H1 (cell line): Measurements from ENCODE around the gene UGT1A9. TPM values are rescaled to one million over a fixed set of nuclear protein-coding genes. Genes with fewer than 3 reads are reported as not detected.

ENCODE experiments used
- CTCF ChIA-PET: fragments of 300-600 bp; sonication (Branson Sonifier 250); formaldehyde crosslinking; loops from one replicate; lab custom pipeline; 2021; ENCODE audit not compliant: partially characterized antibody; lab: Charles Lee
- POLR2A ChIA-PET: fragments of 300-600 bp; sonication (Branson Sonifier 250); formaldehyde crosslinking; loops from one replicate; lab custom pipeline; 2021; ENCODE audit warnings: inconsistent platforms; ENCODE audit not compliant: partially characterized antibody; lab: Charles Lee
- DNase-seq, 2 experiments: peaks; one replicate each; pipeline versions ENCODE4 v3.0.0 to v3.0.0-alpha.2; 2010 to 2022; ENCODE audit warnings: low spot score in 2 of 2, low read depth in 1 of 2, mixed read lengths in 1 of 2
- FAIRE-seq: peaks from 2 replicates; lab custom pipeline; 2011; peaks lifted over from hg19 to GRCh38; lab: Jason Lieb, UNC
- H2AFZ ChIP-seq: 2 replicates; pipeline ENCODE4 v1.8.1; 2012; ENCODE audit warnings: low read length, inconsistent platforms
- H2AK5ac ChIP-seq: 2 replicates; pipeline ENCODE4 v1.6.1; 2013; ENCODE audit warnings: low read depth, low read length
- H2BK120ac ChIP-seq: replicated peaks from 2 replicates; pipeline ENCODE3; 2013; ENCODE audit warnings: low read depth, low read length, inconsistent platforms
- H2BK12ac ChIP-seq: 2 replicates; pipeline ENCODE4 v1.6.1; 2013; ENCODE audit warnings: low read depth, low read length
- H2BK15ac ChIP-seq: 2 replicates; pipeline ENCODE4 v1.6.1; 2013; ENCODE audit warnings: low read length
- H2BK20ac ChIP-seq: 2 replicates; pipeline ENCODE4 v1.6.1; 2013; ENCODE audit warnings: low read length
- H2BK5ac ChIP-seq: 2 replicates; pipeline ENCODE4 v1.6.1; 2013; ENCODE audit warnings: low read depth, low read length
- H3K14ac ChIP-seq: 2 replicates; pipeline ENCODE4 v1.6.1; 2013; ENCODE audit warnings: inconsistent platforms; ENCODE audit not compliant: insufficient read length
- H3K18ac ChIP-seq: 2 replicates; pipeline ENCODE4 v1.6.1; 2013; ENCODE audit warnings: low read length; ENCODE audit errors: extremely low read depth
- H3K23ac ChIP-seq: 2 replicates; pipeline ENCODE4 v1.6.1; 2013; ENCODE audit warnings: inconsistent platforms; ENCODE audit not compliant: insufficient read length
- H3K23me2 ChIP-seq: 2 replicates; pipeline ENCODE4 v1.6.1; 2013; ENCODE audit warnings: low read depth, low read length
- H3K27ac ChIP-seq: 2 replicates; pipeline ENCODE4 v1.6.1; 2011; ENCODE audit warnings: low read depth, low read length, inconsistent platforms
- H3K27me3 ChIP-seq, 4 experiments: replicated peaks in 1 of 4; 1 replicate in 1 of 4; 2 replicates in 3 of 4; pipeline versions ENCODE4 v1.6.1 to v1.8.1; 2011 to 2013; ENCODE audit warnings: low read length in 3 of 4, mild to moderate bottlenecking in 3 of 4, inconsistent platforms in 2 of 4, mixed read lengths in 2 of 4, moderate library complexity in 1 of 4; ENCODE audit not compliant: control insufficient read depth in 3 of 4, insufficient read depth in 3 of 4; ENCODE audit errors: extremely low read depth in 1 of 4
- H3K36me3 ChIP-seq, 4 experiments: 2 replicates each; pipeline versions ENCODE4 v1.6.1 to v1.8.1; 2011 to 2013; ENCODE audit warnings: mild to moderate bottlenecking in 4 of 4, low read length in 3 of 4, moderate library complexity in 2 of 4, control low read depth in 1 of 4, inconsistent platforms in 1 of 4; ENCODE audit not compliant: insufficient read depth in 4 of 4, control insufficient read depth in 2 of 4
- H3K4ac ChIP-seq: replicated peaks from 2 replicates; pipeline ENCODE3; 2013; ENCODE audit warnings: low read length, low read depth, mixed read lengths, inconsistent platforms; ENCODE audit not compliant: insufficient read length
- H3K4me1 ChIP-seq, 4 experiments: replicated peaks in 1 of 4; 1 replicate in 1 of 4; 2 replicates in 3 of 4; pipeline versions ENCODE4 v1.6.1 to v1.8.1; 2011 to 2013; ENCODE audit warnings: low read length in 3 of 4, inconsistent platforms in 2 of 4, mixed read lengths in 1 of 4; ENCODE audit not compliant: insufficient read depth in 4 of 4, control insufficient read depth in 3 of 4
- H3K4me2 ChIP-seq, 2 experiments: 2 replicates each; pipeline versions ENCODE4 v1.6.1 to v1.8.1; 2011 to 2013; ENCODE audit warnings: low read depth in 2 of 2, low read length in 2 of 2, control low read depth in 1 of 2, inconsistent platforms in 1 of 2, mild to moderate bottlenecking in 1 of 2; ENCODE audit not compliant: insufficient read depth in 1 of 2
- H3K4me3 ChIP-seq, 4 experiments: fragments of 200-600, 300-600 bp in 1 of 4; sonication (generic), shearing (Covaris generic), sonication (Bioruptor Twin) in 1 of 4; 2 replicates each; pipeline versions ENCODE4 v1.5.1 to v1.8.1; 2011 to 2016; ENCODE audit warnings: low read length in 4 of 4, low read depth in 3 of 4, control low read depth in 2 of 4, inconsistent platforms in 2 of 4, mild to moderate bottlenecking in 2 of 4, mixed read lengths in 1 of 4, moderate library complexity in 1 of 4; ENCODE audit not compliant: insufficient read depth in 2 of 4; ENCODE audit errors: extremely low read depth in 1 of 4
- H3K56ac ChIP-seq: replicated peaks from 2 replicates; pipeline ENCODE3; 2013; ENCODE audit warnings: low read depth, mild to moderate bottlenecking, mixed read lengths, low read length, inconsistent platforms; ENCODE audit not compliant: insufficient read length
- H3K79me1 ChIP-seq: 2 replicates; pipeline ENCODE4 v1.6.1; 2013; ENCODE audit warnings: low read depth, low read length, control low read depth
- H3K79me2 ChIP-seq, 2 experiments: 2 replicates each; pipeline versions ENCODE4 v1.6.1 to v1.8.1; 2012 to 2013; ENCODE audit warnings: low read length in 2 of 2, mild to moderate bottlenecking in 2 of 2, inconsistent platforms in 1 of 2; ENCODE audit not compliant: insufficient read depth in 2 of 2, control insufficient read depth in 1 of 2
- H3K9ac ChIP-seq, 4 experiments: replicated peaks in 1 of 4; 1 replicate in 1 of 4; 2 replicates in 3 of 4; pipeline versions ENCODE4 v1.6.1 to v1.8.1; 2011 to 2013; ENCODE audit warnings: low read depth in 3 of 4, low read length in 3 of 4, control low read depth in 2 of 4, mild to moderate bottlenecking in 2 of 4, moderate library complexity in 2 of 4, inconsistent platforms in 1 of 4; ENCODE audit errors: extremely low read depth in 1 of 4
- H3K9me3 ChIP-seq, 2 experiments: 2 replicates each; pipeline versions ENCODE4 v1.6.1 to v1.8.1; 2012 to 2013; ENCODE audit warnings: mild to moderate bottlenecking in 2 of 2, moderate library complexity in 2 of 2, control low read depth in 1 of 2, inconsistent platforms in 1 of 2, low read depth in 1 of 2, low read length in 1 of 2, mixed read lengths in 1 of 2; ENCODE audit not compliant: insufficient read depth in 2 of 2
- H4K20me1 ChIP-seq, 2 experiments: replicated peaks in 1 of 2; 2 replicates each; pipeline versions ENCODE3 to v1.8.1; 2011 to 2013; ENCODE audit warnings: inconsistent platforms in 2 of 2, low read length in 2 of 2, mild to moderate bottlenecking in 1 of 2; ENCODE audit not compliant: insufficient read depth in 2 of 2, control insufficient read depth in 1 of 2
- H4K5ac ChIP-seq: 2 replicates; pipeline ENCODE4 v1.6.1; 2013; ENCODE audit warnings: low read length, low read depth, mixed read lengths, inconsistent platforms; ENCODE audit not compliant: insufficient read length
- H4K8ac ChIP-seq: 2 replicates; pipeline ENCODE4 v1.8.0; 2013; ENCODE audit warnings: mild to moderate bottlenecking, moderate library complexity, low read length, inconsistent platforms; ENCODE audit not compliant: insufficient read depth; ENCODE audit errors: extremely low read depth
- H4K91ac ChIP-seq: replicated peaks from 2 replicates; pipeline ENCODE3; 2013; ENCODE audit warnings: low read length, mixed read lengths, inconsistent platforms; ENCODE audit not compliant: insufficient read length
- BACH1 ChIP-seq: IDR thresholded peaks from 2 replicates; pipeline ENCODE4 v1.6.1; 2012; ENCODE audit warnings: low read length, improper control_type of control experiment
- CBX5 ChIP-seq: fragments of 300-800, 300-1000 bp; sonication (generic); IDR thresholded peaks from 2 replicates; pipeline ENCODE4 v1.7.1; 2016; ENCODE audit warnings: antibody characterized with exemption, low read length, low read depth
- HDAC2 ChIP-seq, 2 experiments: fragments of 300-600 bp in 1 of 2; sonication (generic) in 1 of 2; IDR thresholded peaks; 2 replicates each; pipeline ENCODE4 v1.6.1; 2011 to 2012; ENCODE audit warnings: low read depth in 2 of 2, low read length in 2 of 2, mild to moderate bottlenecking in 2 of 2, moderate library complexity in 2 of 2, borderline replicate concordance in 1 of 2, inconsistent platforms in 1 of 2
- JUN ChIP-seq: IDR thresholded peaks from 2 replicates; pipeline ENCODE4 v1.6.1; 2011; ENCODE audit warnings: low read depth, mild to moderate bottlenecking, improper control_type of control experiment, low read length
- KDM5A ChIP-seq: fragments of 200-600 bp; IDR thresholded peaks from 2 replicates; pipeline ENCODE4 v1.7.1; 2012; ENCODE audit warnings: mild to moderate bottlenecking, low read length, inconsistent platforms, mixed read lengths
- RNF2 ChIP-seq: fragments of 200-900, 300-1000 bp; sonication (generic); IDR thresholded peaks from 2 replicates; pipeline ENCODE4 v1.7.1; 2016; ENCODE audit warnings: borderline replicate concordance, low read depth, mild to moderate bottlenecking, antibody characterized with exemption, low read length; ENCODE audit not compliant: poor library complexity, severe bottlenecking; ENCODE audit errors: missing control alignments
- RXRA ChIP-seq: IDR thresholded peaks from 2 replicates; pipeline ENCODE4 v1.6.1; 2011; ENCODE audit warnings: low read depth, mild to moderate bottlenecking, low read length, moderate library complexity; ENCODE audit not compliant: insufficient read depth
- SIRT6 ChIP-seq: IDR thresholded peaks from one replicate; pipeline ENCODE4 v1.7.1; 2012; ENCODE audit warnings: low read length, inconsistent platforms
- SP1 ChIP-seq: IDR thresholded peaks from 2 replicates; pipeline ENCODE4 v1.6.1; 2011; ENCODE audit warnings: low read depth, low read length
- SP2 ChIP-seq: IDR thresholded peaks from 2 replicates; pipeline ENCODE4 v1.6.1; 2012; ENCODE audit warnings: mild to moderate bottlenecking, low read length, inconsistent platforms
- SP4 ChIP-seq: IDR thresholded peaks from 2 replicates; pipeline ENCODE4 v1.6.1; 2012; ENCODE audit warnings: low read length, inconsistent platforms
- TBP ChIP-seq: IDR thresholded peaks from 2 replicates; pipeline ENCODE4 v1.6.1; 2011; ENCODE audit warnings: low read depth, low read length, improper control_type of control experiment
- YY1 ChIP-seq: IDR thresholded peaks from 2 replicates; pipeline ENCODE4 v1.6.1; 2011; ENCODE audit warnings: low read depth, mild to moderate bottlenecking, low read length
- WGBS, 2 experiments: shearing (Covaris generic) in 1 of 2; methylation state at CpG; one replicate each; pipeline versions ENCODE4 v1.1.6 to v1.1.7; 2013 to 2015; ENCODE audit warnings: low lambda C conversion rate in 2 of 2, mixed read lengths in 2 of 2, inconsistent platforms in 1 of 2, low coverage in 1 of 2, missing lambda C conversion rate in 1 of 2; ENCODE audit not compliant: insufficient replicate concordance in 2 of 2, insufficient coverage in 1 of 2, insufficient read length in 1 of 2; ENCODE audit errors: extremely low coverage in 1 of 2, missing lambda C conversion rate in 1 of 2; 5-methylcytosine and 5-hydroxymethylcytosine counted together
- polyA plus RNA-seq, 7 experiments: library from polyadenylated mRNA; depleted of rRNA in 3 of 7; stranded (reverse) in 5 of 7; unstranded in 2 of 7; fragments of >200 nt in 5 of 7; fragments of 200-250 nt in 2 of 7; gene quantifications; 1 replicate in 5 of 7; 2 replicates in 1 of 7; 4 replicates in 1 of 7; pipeline versions ENCODE4 v1.2.1 to v1.2.3, GENCODE V29; 2011 to 2013; ENCODE audit warnings: missing spikeins in 2 of 7, mixed read lengths in 2 of 7
- total RNA-seq: library from RNA; stranded (reverse); fragmentation: NEBNext Ultra II Directional; extraction: Animal tissue kit (Norgen Biotek cat#: 25700); gene quantifications from 2 replicates; pipeline ENCODE4 v1.2.1, GENCODE V29; 2021

The UGT1A9 gene
- total and polyA plus RNA-seq, 2 of the 8 experiments (the other 6 are each of a cell fraction or from before 2014, with no cell fraction given), result not detected

DNA sequence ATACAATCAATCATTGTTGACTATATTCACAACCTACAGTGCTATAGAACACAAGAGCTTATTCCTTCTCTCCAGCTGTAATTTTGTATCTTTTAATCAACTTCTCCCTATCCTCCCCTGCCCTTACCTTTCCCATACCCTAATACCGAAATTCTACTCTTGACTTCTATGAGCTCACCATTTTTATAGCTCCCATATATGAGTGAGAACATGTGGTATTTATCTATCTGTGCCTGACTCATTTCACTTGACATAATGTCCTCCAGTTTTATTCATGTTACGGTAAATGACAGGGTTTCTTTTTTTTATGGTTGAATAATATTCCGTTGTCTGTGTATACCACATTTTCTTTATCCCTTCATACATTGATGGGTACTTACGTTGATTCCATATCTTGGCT lies 109.1 kb downstream of the UGT1A9 start:
- H3K4ac ChIP-seq, result no peak overlapping the region
- H3K14ac ChIP-seq, result no peak overlapping the region
- H3K27me3 ChIP-seq, result no peaks in the 10 kb centered on the region
- no peak overlapping the region for H3K27ac ChIP-seq
- no peak overlapping the region for H4K5ac ChIP-seq
- no peaks in the 10 kb centered on the region for H3K79me1 ChIP-seq
- peaks cover 9% of the 10 kb centered on the region in 2 experiments; a peak in 3 of 4 replicates for H3K9me3 ChIP-seq
- no peak overlapping the region for H3K23ac ChIP-seq
- no peak overlapping the region for H3K18ac ChIP-seq
- H3K23me2 ChIP-seq, result no peaks in the 10 kb centered on the region; the same call in 1 of the 2 replicates
- no peaks in the 10 kb centered on the region for H3K4me1 ChIP-seq
- H3K4me2 ChIP-seq, result no peak overlapping the region
- 86 to 100% methylated on average over 1 to 4 of the region's 4 CpGs for WGBS, 2 experiments
- H2BK20ac ChIP-seq, result no peak overlapping the region
- H3K4me3 ChIP-seq, result no peak overlapping the region
- no peak overlapping the region for H2AK5ac ChIP-seq
- TF ChIP-seq JUN (no peak), SP4 (no peak), TBP (no peak), RXRA (no peak), HDAC2 (IDR thresholded peaks at IDR 0.05; ENCODE audit: borderline replicate concordance in 1 of 2, low read depth in 2 of 2, low read length in 2 of 2) (no peak), CBX5 (no peak), KDM5A (no peak), YY1 (no peak), SP2 (no peak), SP1 (no peak), BACH1 (no peak), SIRT6 (no peak), RNF2 (no peak)
- H3K9ac ChIP-seq, result no peak overlapping the region
- no peaks in the 10 kb centered on the region for H3K36me3 ChIP-seq
- ChIA-PET POLR2A (no interaction called here), CTCF (no interaction called here)
- DNase-seq, result no peak
- no peak overlapping the region for H2BK120ac ChIP-seq
- H3K56ac ChIP-seq, result no peak overlapping the region
- no peak overlapping the region for H2BK15ac ChIP-seq
- H4K91ac ChIP-seq, result no peak overlapping the region
- FAIRE-seq, result no peak
- H4K8ac ChIP-seq, result no peak overlapping the region
- no peak overlapping the region for H2BK5ac ChIP-seq
- H2AFZ ChIP-seq, result no peak overlapping the region
- H2BK12ac ChIP-seq, result no peak overlapping the region
- H4K20me1 ChIP-seq, result no peaks in the 10 kb centered on the region
- no peaks in the 10 kb centered on the region for H3K79me2 ChIP-seq
